ENCODE measurements around the gene TBL1X. TPM values are rescaled to one million over a fixed set of nuclear protein-coding genes. Genes with fewer than 3 reads are reported as not detected.

Gene TBL1X
- total RNA-seq (2021; fragmentation: NEBNext Ultra II Directional; extraction: Animal tissue kit (Norgen Biotek cat#: 25700)): 25.6 TPM in 2 replicates
- polyA plus RNA-seq (2011; rRNA removed): 13.3 and 18.3 TPM in 2 replicates
- 19.2 TPM for polyA plus RNA-seq (2011; cell fraction: cytosol; rRNA removed)
- polyA plus RNA-seq (2011; cell fraction: nucleus; rRNA removed): 23.7 TPM
- 20.4 to 26.1 TPM (median 26.0 TPM) in 4 replicates for polyA plus RNA-seq (2012, experiment 1 of 2)
- polyA plus RNA-seq (2012, experiment 2 of 2): 9.0 TPM
- 11.8 TPM for polyA plus RNA-seq (2013, experiment 1 of 2)
- 12.6 TPM for polyA plus RNA-seq (2013, experiment 2 of 2)
- 51.5 and 60.3 TPM in 2 replicates for polyA minus RNA-seq (2011; rRNA and poly(A)+ RNA removed)
- 21.2 TPM for polyA minus RNA-seq (2011; cell fraction: cytosol; rRNA and poly(A)+ RNA removed)
- 45.6 TPM for polyA minus RNA-seq (2011; cell fraction: nucleus; rRNA and poly(A)+ RNA removed)
- long read RNA-seq, experiment 1, full-length matches to known transcripts: 1 of 22 reads
- long read RNA-seq, experiment 1, partial matches to known transcripts: 20 of 22 reads
- long read RNA-seq, experiment 1, other reads (novel, unspliced or antisense): 1 of 22 reads
- long read RNA-seq, experiment 2, partial matches to known transcripts: 0 of 2 reads
- long read RNA-seq, experiment 2, other reads (novel, unspliced or antisense): 2 of 2 reads

GRCh38 chrX:9464435-9465371 is at the start of gene TBL1X:
Gene TBL1X (plus strand): TSS chrX:9465058. CDS start chrX:9653587, 188,529 bp downstream.
- Histone ChIP-seq H3K36me3 (ENCODE audit: control insufficient read depth in 2 of 4, insufficient read depth in 4 of 4, low read length in 3 of 4) (peaks cover 0 to 3% (median 0%) of the 10 kb centered on the region in 4 experiments; a peak in 1 of 8 replicates), H3K79me1 (ENCODE audit: low read depth, low read length) (no peaks in the 10 kb centered on the region), H3K27me3 (replicated peaks in 1 of 4; ENCODE audit: control insufficient read depth in 3 of 4, extremely low read depth in 1 of 4, insufficient read depth in 3 of 4, low read length in 3 of 4) (no peaks in the 10 kb centered on the region), H3K23ac (ENCODE audit: insufficient read length) (no peak within 1 kb of the TSS), H3K18ac (ENCODE audit: extremely low read depth, low read length) (peak within 1 kb of the TSS; percentile 71), H4K91ac (replicated peaks; ENCODE audit: insufficient read length, low read length) (peak within 1 kb of the TSS; percentile 40), H3K56ac (replicated peaks; ENCODE audit: insufficient read length, low read depth, low read length) (no peak within 1 kb of the TSS), H3K23me2 (ENCODE audit: low read depth, low read length) (peaks cover 10% of the 10 kb centered on the region; the same call in 1 of the 2 replicates), H2BK120ac (replicated peaks; ENCODE audit: low read depth, low read length) (no peak within 1 kb of the TSS), H2BK15ac (ENCODE audit: low read length) (no peak within 1 kb of the TSS), H3K14ac (ENCODE audit: insufficient read length) (no peak within 1 kb of the TSS), H4K20me1 (replicated peaks in 1 of 2; ENCODE audit: control insufficient read depth in 1 of 2, insufficient read depth in 2 of 2, low read length in 2 of 2) (peaks cover 0 to 1% of the 10 kb centered on the region in 2 experiments), H2BK12ac (ENCODE audit: low read depth, low read length) (peak within 1 kb of the TSS; percentile 50; the same call in 1 of the 2 replicates), H3K79me2 (ENCODE audit: control insufficient read depth in 1 of 2, insufficient read depth in 2 of 2, low read length in 2 of 2) (peaks cover 0 to 31% of the 10 kb centered on the region in 2 experiments; a peak in 2 of 4 replicates), H3K4me2 (ENCODE audit: insufficient read depth in 1 of 2, low read depth in 2 of 2, low read length in 2 of 2) (peak within 1 kb of the TSS; percentile 71 to 90), H3K4me3 (ENCODE audit: extremely low read depth in 1 of 4, insufficient read depth in 2 of 4, low read depth in 3 of 4, low read length in 4 of 4) (peak within 1 kb of the TSS; percentile 52 to 73 (median 64)), H2BK20ac (ENCODE audit: low read length) (no peak within 1 kb of the TSS), H3K9ac (replicated peaks in 1 of 4; ENCODE audit: extremely low read depth in 1 of 4, low read depth in 3 of 4, low read length in 3 of 4) (peak within 1 kb of the TSS; percentile 21 to 62 (median 50); a peak in 6 of 7 replicates), H2AK5ac (ENCODE audit: low read depth, low read length) (no peak within 1 kb of the TSS), H4K8ac (ENCODE audit: extremely low read depth, insufficient read depth, low read length) (peak within 1 kb of the TSS; percentile 79), H4K5ac (ENCODE audit: insufficient read length, low read depth, low read length) (no peak within 1 kb of the TSS), H3K27ac (ENCODE audit: low read depth, low read length) (no peak within 1 kb of the TSS; the same call in 1 of the 2 replicates), H2BK5ac (ENCODE audit: low read depth, low read length) (no peak within 1 kb of the TSS), H3K4ac (replicated peaks; ENCODE audit: insufficient read length, low read depth, low read length) (no peak within 1 kb of the TSS), H2AFZ (ENCODE audit: low read length) (no peak within 1 kb of the TSS), H3K9me3 (ENCODE audit: insufficient read depth in 2 of 2, low read depth in 1 of 2, low read length in 1 of 2) (no peaks in the 10 kb centered on the region), H3K4me1 (replicated peaks in 1 of 4; ENCODE audit: control insufficient read depth in 3 of 4, insufficient read depth in 4 of 4, low read length in 3 of 4) (peaks cover 0 to 10% (median 3%) of the 10 kb centered on the region in 4 experiments; a peak in 2 of 7 replicates)
- TF ChIP-seq CEBPB (IDR thresholded peaks at IDR 0.05; ENCODE audit: low read depth, low read length): no peak
- TF ChIP-seq KDM1A (IDR thresholded peaks at IDR 0.05; ENCODE audit: borderline replicate concordance, low read length): no peak
- TF ChIP-seq KDM4A (IDR thresholded peaks at IDR 0.05; ENCODE audit: low read depth, low read length, severe bottlenecking): peak; percentile 47
- no peak for TF ChIP-seq MAX (IDR thresholded peaks at IDR 0.05)
- no peak for TF ChIP-seq EGR1 (IDR thresholded peaks at IDR 0.05; ENCODE audit: borderline replicate concordance, low read depth, low read length)
- TF ChIP-seq TCF12 (IDR thresholded peaks at IDR 0.05; ENCODE audit: low read depth, low read length): no peak
- FAIRE-seq (no peak), DNase-seq (ENCODE audit: low read depth in 1 of 2, low spot score in 2 of 2) (peak in 1 of 2 experiments; percentile 52)
- ChIA-PET CTCF (ENCODE audit: partially characterized antibody) (interaction anchor here (0.7 kb wide), 1 partner anchor 109 kb away, joined by 3 read pairs; no protein-coding TSS in a partner anchor), POLR2A (ENCODE audit: partially characterized antibody) (interaction anchor here (1.6 kb wide), 1 partner anchor 96 kb away, joined by 3 read pairs; no protein-coding TSS in a partner anchor)
- 7% methylated on average over 4 of the region's 99 CpGs; no CpG with 5 or more reads in 1 of the 2 experiments for WGBS, 2 experiments (ENCODE audit: extremely low coverage in 1 of 2, insufficient coverage in 1 of 2, insufficient read length in 1 of 2, insufficient replicate concordance in 2 of 2, low coverage in 1 of 2, low lambda C conversion rate in 2 of 2, missing lambda C conversion rate in 1 of 2)

Measured in H1 (cell line).